CD4-positive, alpha-beta T cell treated with Interleukin-12 subunit alpha and Interleukin-12 subunit beta, for 1 hour (primary cell): Measurements from ENCODE around the gene ZNF787.
A peak's percentile ranks its signal among the peaks of the same experiment; 100 is the strongest.
"Not testable (repeated sequence)": the region's sequence is repeated elsewhere in the genome, so short reads cannot be mapped to it uniquely, and the experiment has no call there.

ENCODE experiments used
- DNase-seq: peaks from one replicate; pipeline ENCODE4 v3.0.0-alpha.2; 2020

Gene ZNF787

DNA sequence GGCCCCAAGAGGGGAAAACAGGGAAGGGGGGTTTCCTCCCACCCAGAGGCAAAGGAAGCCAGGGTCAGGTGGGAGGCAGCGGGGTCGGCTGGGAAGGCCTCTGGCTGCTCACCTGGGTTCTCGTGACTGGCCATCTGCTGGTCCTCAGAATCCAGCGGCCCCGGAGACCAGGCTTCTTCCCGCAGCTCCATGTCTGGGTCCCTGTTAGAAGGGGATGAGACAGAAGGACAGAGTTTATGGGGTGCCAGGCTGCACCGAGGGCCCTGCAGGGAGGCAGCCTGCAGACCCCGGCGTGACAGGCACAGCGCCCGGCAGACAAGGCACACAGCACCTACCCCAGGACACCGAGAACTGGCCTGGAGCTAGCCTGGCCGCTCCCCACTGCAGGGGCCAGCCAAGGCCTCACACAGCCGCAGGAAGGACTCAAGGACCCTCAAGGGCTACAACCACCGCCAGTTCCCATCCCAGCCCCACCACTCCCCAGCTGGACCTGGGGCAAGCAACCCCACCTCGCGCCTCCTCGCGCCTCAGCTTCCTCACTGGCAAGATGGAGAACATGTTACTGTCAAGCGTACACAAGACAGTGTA is 18.0 kb downstream of the ZNF787 start:
- no peak for DNase-seq

DNA sequence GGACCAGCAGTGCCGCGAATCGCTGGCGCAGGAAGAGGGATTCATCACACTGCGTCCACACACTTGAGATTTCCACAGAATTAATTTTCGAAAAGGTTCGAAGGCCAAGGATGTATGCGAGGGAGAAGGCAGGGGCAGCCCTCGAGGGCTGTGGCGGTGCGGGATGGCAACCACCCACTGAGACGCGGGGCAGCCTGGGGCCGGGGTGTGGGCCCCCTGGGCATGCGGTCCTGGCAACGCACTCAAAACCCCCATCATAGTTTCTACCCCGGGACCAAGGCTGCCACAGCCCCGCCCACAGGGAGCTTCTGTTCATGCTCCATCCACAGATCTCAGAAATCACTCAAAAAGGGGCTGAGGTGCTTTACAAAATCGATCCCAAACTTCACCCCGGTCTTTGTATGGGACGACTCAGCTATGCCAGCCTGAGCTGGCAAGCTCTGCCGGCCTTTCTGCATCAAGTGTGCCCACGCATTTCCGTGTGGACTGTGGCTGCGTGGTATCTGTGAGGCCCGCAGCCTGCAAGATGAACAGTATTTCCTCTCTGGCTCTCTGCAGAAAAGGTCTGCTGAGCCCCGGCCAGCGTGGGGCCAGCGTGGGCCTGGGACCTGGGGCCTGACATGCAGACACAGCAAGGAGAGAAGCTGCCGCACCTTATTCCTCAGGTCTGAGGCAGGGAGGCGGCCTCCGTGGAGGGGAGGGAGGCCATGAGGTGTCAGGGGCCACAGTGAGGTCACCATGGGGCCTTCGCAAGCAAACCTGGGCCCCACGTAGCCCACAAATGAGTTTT is 19.2 kb downstream of the ZNF787 start:
- no peak for DNase-seq

- DNase-seq = no peak
Observed at GRCh38 chr19:56101095-56101494, 20.0 kb downstream of the ZNF787 start.

DNA sequence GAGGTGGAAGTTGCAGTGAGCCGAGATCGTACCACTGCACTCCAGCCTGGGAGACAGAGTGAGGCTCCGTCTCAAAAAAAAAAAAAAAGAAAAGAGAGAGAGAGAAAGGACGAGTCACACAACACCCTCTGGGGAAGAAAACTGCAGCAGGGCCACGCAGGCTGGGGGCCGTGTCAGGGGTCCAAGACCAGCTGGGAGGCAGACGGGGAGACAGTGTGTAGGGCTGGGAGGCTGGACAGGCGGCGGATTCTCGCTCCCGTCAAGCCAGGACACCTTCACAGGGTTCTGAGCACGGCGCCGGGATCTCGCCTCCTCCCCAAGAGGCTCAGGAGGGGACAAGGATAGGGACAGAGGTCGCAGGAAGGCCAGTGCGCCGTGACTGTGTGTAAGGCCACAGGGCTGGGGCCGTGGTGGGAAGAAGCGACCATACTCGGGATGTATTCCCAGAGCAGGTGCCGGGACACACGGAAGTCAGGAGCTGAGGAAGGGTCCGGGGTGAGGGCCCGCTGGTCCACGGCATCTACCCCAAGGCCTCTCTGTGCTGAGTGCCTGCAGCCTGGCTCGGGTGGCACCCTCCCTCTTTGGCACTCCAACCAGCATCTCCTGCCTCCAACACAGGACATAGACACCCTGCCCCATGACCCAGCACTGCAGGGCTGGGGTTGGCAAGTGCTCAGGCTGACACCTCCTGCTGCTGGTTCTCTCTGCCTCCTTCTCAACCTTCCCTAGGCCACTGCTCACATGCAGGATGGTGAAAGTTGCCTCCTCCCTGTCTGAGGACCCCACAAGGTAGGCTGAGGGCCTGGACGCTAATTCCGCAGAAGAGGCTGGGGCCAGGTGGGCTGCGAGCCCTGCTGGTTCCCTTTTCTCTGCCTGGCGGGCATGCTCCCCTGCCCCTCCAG is 21.2 kb downstream of the ZNF787 start:
- no peak for DNase-seq

GRCh38 chr19:56098731-56099568 is 22.1 kb downstream of the ZNF787 start:
- no peak for DNase-seq

- not testable (repeated sequence) for DNase-seq
Observed at GRCh38 chr19:56098237-56098636, 22.9 kb downstream of the ZNF787 start.

DNA sequence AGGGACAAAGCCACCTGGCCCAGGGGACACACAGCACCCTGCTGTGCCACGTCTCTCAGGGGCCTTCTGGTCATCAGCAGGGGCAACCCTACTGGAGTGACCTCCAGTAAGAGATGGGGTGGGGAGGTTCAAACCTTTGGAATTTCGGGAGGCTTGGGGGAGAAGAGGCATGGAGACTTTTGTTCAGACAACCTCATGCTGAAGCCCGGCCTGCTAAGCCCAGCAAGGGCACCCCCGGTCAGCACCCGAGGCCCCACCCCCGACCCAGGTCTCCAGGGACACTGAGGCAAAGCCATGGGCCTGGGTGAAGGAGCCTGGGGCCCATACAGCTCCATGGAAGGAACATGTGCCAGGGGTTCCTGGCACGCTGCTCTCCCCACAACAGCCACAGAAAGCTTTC is 23.3 kb downstream of the ZNF787 start:
- DNase-seq = no peak

DNA sequence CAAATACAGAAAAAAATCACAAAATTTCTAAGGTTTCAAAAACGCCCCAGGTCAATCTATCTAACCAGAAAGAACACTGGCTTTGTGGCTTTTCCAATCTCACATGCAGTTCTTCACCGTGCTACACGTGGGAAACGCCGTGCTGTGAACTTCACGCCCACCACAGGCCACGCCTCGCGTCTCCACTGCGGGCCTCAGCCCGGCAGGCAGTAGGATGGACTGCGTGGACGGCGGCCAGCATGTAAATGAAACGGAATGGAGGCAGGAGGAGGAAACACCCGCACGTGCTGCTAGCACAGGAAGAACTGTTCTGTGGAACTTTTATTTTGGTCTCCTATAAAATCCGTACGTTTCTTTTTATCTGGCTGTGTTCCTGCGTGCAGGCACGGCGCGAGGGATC is 23.8 kb downstream of the ZNF787 start:
- DNase-seq = no peak

DNA sequence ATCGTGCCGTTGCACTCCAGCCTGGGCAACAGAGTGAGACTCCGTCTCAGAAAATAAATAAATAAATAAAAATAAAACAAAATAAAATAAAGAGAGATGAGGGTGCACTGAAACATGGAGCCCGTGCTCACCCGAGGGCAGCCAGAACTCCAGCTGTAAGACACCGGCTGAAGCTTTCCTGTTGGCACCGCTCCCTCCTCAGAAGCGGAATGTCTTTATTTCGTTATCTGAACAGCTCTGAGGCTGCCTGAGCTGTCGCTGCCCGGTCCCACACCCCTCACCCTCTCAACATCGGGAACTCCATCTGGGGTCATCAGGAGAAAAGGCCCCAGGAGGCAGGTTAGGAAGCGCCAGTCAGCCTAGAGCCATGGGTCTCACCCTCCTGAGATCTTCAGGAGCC is 24.4 kb downstream of the ZNF787 start:
- no peak for DNase-seq

DNA sequence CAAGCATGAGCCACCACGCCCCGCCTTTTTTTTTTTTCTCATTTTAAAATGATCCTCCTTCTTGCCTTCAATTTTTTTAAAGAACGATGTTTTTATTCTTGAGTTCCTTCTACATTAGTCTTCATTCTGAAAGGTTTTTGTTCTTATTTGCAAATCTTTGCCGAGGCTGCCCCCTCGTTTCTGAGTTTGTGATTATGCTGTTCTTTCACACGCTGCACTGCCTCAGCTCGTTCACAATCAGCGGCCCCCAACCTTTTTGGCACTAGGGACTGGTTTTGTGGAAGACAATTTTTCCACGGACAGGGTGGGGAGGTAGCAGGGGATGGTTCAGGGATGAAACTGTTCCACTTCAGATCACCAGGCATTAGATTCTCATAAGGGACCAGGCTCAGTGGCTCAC is 26.6 kb downstream of the ZNF787 start:
- no peak for DNase-seq

DNA sequence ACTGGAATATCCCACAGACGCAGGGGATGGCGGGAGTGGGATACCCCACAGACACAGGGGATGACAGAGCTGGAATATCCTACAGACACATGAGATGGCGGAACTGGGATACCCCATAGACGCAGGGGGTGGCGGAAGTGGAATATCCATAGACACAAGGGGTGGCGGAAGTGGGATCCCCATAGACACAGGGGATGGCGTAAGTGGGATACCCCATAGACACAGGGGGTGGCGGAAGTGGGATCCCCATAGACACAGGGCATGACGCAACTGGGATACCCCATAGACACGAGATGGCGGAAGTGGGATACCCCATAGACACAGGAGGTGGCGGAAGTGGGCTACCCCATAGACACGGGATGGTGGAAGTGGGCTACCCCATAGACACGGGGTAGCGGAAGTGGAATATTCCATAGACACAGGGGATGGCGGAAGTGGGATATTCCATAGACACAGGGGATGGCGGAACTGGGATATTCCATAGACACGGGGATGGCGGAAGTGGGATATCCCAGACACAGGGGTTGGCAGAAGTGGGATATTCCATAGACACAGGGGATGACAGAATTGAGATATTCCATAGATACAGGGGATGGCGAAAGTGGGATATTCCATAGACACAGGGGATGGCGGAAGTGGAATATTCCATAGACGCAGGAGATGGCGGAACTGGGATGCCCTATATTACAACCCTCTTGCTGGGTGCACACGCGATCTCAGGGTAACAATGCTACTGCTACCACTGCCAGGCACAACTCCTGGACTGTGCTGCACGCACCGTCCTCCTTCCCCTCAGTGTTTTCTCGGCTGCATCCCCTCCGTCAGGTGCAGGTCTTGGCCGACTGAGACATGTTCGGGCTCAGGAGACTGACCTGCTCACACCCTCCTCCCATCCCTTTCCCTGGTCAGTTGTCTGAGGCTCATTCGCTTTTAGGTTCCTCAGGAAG is 28.1 kb downstream of the ZNF787 start:
- DNase-seq = no peak

GRCh38 chr19:56091751-56092546 is 29.1 kb downstream of the ZNF787 start:
- DNase-seq = peak; percentile 37

DNA sequence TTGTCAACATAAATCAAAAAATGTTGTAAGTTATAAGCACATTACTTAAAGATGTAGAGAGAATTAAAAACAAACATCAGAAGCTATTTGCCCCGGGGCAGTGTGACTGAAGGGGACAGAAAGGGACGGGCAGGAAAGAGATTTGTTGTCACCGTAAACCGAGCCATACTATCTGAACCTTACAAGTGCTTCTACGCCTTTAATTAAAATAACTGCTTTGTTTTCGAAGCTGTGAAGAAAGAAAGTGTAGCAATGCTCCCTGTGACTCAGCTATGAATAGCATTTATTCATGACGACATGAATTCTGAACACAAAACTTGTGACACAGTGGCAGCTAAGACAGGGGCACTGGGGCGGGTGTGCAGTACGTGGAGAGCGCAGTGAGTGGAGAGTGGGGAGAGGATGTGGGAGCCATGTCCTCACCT is 30.0 kb downstream of the ZNF787 start:
- DNase-seq = no peak

DNA sequence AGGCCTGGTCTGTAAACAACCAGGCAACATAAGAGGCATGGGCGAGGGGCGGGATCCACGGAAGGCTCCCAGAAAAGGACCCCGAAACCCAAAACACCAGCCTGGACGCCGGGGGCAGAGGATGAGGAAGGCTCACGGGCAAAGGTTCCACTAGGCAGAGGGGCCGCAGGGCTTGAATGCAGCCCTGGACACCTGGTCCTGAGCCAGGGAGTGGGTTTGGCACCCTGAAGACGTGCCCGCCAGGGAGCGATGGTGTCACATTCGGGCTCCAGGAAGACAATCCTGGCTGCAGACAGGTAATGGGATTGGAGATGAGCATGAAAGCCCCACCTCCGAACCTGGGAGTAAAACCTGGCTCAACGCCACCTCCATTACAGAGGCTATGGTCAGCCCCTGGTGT is 31.8 kb downstream of the ZNF787 start:
- no peak for DNase-seq

DNA sequence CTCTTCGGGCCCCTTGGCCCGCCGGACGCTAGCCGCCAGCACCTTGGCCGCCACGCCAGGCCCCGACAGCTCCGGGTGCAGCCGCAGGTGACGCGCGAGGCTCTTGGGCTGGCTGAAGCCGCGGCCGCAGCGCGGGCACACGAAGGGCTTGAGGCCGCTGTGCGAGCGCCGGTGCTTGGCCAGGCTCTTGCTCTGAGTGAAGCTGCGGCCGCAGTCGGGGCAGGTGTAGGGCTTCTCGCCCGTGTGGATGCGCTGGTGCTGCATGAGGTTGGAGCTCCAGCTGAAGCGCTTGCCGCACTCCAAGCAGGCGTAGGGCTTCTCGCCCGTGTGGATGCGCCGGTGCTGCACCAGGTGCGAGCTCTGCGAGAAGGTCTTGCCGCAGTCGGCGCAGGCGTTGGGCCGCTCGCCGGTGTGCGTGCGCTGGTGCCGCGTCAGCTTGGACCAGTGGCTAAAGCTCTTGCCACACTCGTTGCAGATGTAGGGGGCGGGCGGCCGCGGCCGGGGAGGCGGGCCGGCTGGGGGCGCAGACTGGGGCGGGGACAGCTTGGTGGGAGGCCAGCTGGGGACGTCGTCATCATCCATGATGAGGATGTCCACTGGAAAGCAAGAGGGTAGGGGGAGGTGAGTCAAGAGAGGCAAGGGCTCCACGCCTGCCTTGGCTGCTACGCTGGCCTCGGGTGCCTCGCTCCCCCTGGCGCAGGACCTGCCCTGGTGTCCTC is 32.4 kb downstream of the ZNF787 start:
- no peak for DNase-seq

GRCh38 chr19:56087647-56088496 is 33.2 kb downstream of the ZNF787 start:
- no peak for DNase-seq

DNA sequence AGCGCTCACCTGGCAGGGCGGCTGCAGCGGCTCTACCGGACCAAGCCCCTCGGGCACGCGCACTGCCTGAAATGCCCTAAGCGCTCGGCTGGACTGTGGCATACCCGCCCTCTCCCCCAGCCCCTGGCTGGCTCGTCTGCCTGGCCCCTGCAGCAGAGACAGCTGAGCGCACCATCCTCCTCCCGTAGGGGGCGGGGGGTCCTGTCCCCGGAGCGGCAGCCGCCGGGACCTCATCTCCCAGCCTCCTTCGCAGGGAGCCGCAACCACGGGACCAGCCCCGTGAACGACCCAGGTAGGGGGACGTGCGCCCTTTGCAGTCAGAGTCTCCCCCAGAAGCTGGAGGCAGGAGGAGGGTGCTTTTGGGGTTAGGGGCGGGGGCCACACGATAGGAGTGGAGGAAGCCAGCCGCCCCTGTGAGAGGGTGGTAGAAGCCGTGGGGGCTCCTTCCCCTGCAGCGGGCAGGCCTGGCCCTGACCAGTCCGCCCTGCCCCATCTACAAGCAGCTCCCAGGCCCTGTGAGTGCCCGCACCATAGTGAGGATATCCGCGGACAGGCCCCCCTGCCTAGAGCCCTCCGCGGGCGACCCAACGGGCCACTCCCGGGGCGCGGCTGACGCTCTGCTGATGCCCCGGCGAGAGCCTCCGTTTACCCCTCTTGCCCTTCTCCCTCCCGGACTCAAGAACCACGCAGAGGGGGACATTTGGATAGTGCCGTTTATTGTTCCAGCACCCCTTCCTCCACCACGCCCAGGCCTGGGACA is 34.2 kb downstream of the ZNF787 start:
- DNase-seq = no peak

DNA sequence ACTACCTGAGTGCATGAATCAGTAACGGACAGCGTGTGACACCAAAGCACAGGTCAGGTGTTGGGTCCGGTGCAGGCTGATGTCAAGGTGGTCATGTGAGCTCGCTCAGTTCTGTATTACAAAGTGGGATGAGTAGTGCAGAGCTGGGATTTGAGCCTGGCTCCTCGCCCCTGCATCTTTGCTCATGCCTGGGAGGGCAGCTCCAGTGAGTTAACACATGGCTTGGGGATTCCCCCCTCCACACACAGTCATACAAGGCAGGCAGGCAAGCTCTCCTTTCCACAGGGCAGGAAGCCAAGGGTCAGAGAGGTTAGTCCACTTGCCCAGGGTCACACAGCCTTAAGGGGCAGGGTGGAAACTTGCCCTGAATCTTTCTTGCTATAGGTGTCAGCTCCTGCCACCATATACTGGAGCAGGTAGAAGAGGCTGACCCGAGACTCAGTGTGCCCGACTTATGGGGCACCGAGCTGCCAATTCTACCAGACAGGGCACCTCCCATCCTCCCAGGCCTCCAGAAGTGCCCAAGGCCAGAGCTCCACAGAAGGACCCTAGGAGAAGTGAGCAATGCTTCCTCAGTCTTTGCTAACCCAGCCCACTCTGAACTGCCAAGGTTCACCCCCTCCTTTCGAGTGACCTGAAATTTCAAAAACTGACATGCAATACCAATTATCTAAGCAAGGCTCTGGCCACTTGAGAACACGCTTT is 35.4 kb downstream of the ZNF787 start:
- DNase-seq = no peak
